ENCODE data around the gene TSPAN32. TPM values are rescaled to one million over a fixed set of nuclear protein-coding genes. Genes with fewer than 3 reads are reported as not detected.

TSPAN32 gene
- total RNA-seq, 1 donor from 2014 or later: 0.23 TPM

- Mint-ChIP-seq H3K27me3 (ENCODE audit: unreplicated experiment) (peaks cover 11% of the 10 kb centered on the region), H3K36me3 (ENCODE audit: low read depth, unreplicated experiment) (no peaks in the 10 kb centered on the region), H3K27ac (ENCODE audit: unreplicated experiment) (no peak overlapping the region), H3K4me3 (ENCODE audit: unreplicated experiment) (no peak overlapping the region), H3K4me1 (ENCODE audit: unreplicated experiment) (no peaks in the 10 kb centered on the region), H3K9me3 (ENCODE audit: unreplicated experiment) (no peaks in the 10 kb centered on the region)
- DNase-seq (ENCODE audit: low spot score): no peak
- TF ChIP-seq, protein P1, sequence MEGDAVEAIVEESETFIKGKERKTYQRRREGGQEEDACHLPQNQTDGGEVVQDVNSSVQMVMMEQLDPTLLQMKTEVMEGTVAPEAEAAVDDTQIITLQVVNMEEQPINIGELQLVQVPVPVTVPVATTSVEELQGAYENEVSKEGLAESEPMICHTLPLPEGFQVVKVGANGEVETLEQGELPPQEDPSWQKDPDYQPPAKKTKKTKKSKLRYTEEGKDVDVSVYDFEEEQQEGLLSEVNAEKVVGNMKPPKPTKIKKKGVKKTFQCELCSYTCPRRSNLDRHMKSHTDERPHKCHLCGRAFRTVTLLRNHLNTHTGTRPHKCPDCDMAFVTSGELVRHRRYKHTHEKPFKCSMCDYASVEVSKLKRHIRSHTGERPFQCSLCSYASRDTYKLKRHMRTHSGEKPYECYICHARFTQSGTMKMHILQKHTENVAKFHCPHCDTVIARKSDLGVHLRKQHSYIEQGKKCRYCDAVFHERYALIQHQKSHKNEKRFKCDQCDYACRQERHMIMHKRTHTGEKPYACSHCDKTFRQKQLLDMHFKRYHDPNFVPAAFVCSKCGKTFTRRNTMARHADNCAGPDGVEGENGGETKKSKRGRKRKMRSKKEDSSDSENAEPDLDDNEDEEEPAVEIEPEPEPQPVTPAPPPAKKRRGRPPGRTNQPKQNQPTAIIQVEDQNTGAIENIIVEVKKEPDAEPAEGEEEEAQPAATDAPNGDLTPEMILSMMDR (IDR thresholded peaks at IDR 0.05; ENCODE audit: unreplicated experiment): no peak
Observed at GRCh38 chr11:2258501-2259465, 43.0 kb upstream of the TSPAN32 start.

DNA sequence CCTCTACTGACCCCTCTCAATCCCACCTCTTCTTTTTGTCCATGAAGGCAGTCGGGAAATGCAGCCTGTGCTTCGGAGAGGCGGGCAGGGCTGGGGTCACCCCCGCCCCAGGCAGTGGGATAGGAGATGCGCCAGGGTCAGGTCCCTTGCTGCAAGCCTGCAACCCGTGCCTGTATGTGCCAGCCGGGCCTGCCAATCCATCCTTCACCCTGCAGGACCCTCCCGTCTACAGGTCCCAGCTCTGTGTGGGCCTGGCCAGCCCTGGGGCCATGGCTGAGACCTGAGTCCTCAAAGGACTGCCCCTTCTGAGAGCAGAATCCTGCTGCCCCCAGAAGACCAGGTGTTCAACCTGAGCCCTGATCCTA is 42.4 kb upstream of the TSPAN32 start:
- no peak overlapping the region for H3K27ac Mint-ChIP-seq (ENCODE audit: unreplicated experiment)
- H3K36me3 Mint-ChIP-seq (ENCODE audit: low read depth, unreplicated experiment): no peaks in the 10 kb centered on the region
- peaks cover 13% of the 10 kb centered on the region for H3K27me3 Mint-ChIP-seq (ENCODE audit: unreplicated experiment)
- TF ChIP-seq, protein P1 (IDR thresholded peaks at IDR 0.05; ENCODE audit: unreplicated experiment): no peak
- H3K9me3 Mint-ChIP-seq (ENCODE audit: unreplicated experiment): no peaks in the 10 kb centered on the region
- no peak for DNase-seq (ENCODE audit: low spot score)
- H3K4me3 Mint-ChIP-seq (ENCODE audit: unreplicated experiment): no peak overlapping the region
- H3K4me1 Mint-ChIP-seq (ENCODE audit: unreplicated experiment): no peaks in the 10 kb centered on the region

DNA sequence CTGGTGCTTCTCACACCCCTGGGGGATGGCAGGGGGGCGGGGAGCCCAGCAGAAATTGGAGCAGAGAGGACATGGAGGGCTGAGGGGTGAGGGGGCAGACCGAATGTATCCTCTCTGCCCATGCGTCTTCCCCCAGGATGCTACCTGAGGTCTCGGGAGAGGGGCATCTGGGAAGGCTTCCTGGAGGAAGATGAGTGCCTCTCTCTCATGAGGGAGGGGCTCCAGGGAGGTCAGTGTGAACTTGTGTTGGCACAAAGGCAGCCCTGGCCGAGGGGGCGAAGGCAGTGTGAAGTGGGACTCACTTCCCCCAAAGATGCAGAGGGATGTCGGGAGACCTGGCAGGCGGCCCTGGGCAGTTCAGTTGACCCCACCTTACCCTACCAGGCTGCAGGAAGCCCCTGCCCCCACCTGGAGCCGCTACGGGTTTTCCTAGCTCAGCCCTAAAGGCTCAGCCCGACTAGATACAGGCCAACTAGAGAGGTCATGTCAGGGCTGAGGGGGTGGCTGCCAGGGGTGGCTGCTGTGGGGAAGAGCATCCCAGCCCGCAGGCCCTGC is 41.8 kb upstream of the TSPAN32 start:
- Mint-ChIP-seq H3K9me3 (ENCODE audit: unreplicated experiment) (no peaks in the 10 kb centered on the region), H3K4me1 (ENCODE audit: unreplicated experiment) (no peaks in the 10 kb centered on the region), H3K27me3 (ENCODE audit: unreplicated experiment) (peaks cover 14% of the 10 kb centered on the region), H3K36me3 (ENCODE audit: low read depth, unreplicated experiment) (no peaks in the 10 kb centered on the region), H3K4me3 (ENCODE audit: unreplicated experiment) (no peak overlapping the region), H3K27ac (ENCODE audit: unreplicated experiment) (no peak overlapping the region)
- no peak for DNase-seq (ENCODE audit: low spot score)
- TF ChIP-seq, protein P1 (IDR thresholded peaks at IDR 0.05; ENCODE audit: unreplicated experiment): no peak

- no peak for DNase-seq (ENCODE audit: low spot score)
Observed at GRCh38 chr11:2260491-2261364, 41.1 kb upstream of the TSPAN32 start.

More at GRCh38 chr11:2260491-2261364, 41.1 kb upstream of the TSPAN32 start:
- H3K9me3 Mint-ChIP-seq (ENCODE audit: unreplicated experiment): no peaks in the 10 kb centered on the region
- no peak overlapping the region for H3K27ac Mint-ChIP-seq (ENCODE audit: unreplicated experiment)
- TF ChIP-seq, protein P1 (IDR thresholded peaks at IDR 0.05; ENCODE audit: unreplicated experiment): no peak
- peaks cover 14% of the 10 kb centered on the region for H3K27me3 Mint-ChIP-seq (ENCODE audit: unreplicated experiment)
- no peak overlapping the region for H3K4me3 Mint-ChIP-seq (ENCODE audit: unreplicated experiment)
- no peaks in the 10 kb centered on the region for H3K36me3 Mint-ChIP-seq (ENCODE audit: low read depth, unreplicated experiment)
- H3K4me1 Mint-ChIP-seq (ENCODE audit: unreplicated experiment): no peaks in the 10 kb centered on the region

Measured in endothelial cell (in vitro differentiated cells).